ENCODE measurements around the gene PTPN6.

DNA sequence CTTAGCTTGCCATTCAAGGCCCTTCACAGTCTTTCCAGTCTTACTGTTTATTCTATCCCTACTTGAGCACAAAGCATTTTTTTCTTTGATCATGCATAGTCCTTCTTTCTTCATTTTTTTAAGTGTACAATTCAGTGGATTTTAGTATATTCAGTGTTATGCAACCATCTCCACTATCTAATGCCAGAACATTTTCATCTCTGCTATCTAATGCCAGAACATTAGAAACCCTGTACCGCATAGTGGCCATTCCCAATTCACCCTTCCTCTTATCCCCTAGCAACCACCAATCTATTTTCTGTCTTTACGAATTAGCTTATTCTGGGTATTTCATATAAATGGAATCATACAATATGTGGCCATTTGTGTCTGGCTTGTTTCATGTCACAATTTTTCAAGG lies 53.7 kb downstream of the PTPN6 start:
- no peak for TF ChIP-seq FOXA1 (IDR thresholded peaks at IDR 0.05)
- no peak for TF ChIP-seq FOXM1 (IDR thresholded peaks at IDR 0.05; ENCODE audit: borderline replicate concordance)
- TF ChIP-seq TARDBP (IDR thresholded peaks at IDR 0.05): no peak
- TF ChIP-seq SP1 (IDR thresholded peaks at IDR 0.05): no peak
- TF ChIP-seq SUZ12 (IDR thresholded peaks at IDR 0.05): no peak
- TF ChIP-seq, protein P1, sequence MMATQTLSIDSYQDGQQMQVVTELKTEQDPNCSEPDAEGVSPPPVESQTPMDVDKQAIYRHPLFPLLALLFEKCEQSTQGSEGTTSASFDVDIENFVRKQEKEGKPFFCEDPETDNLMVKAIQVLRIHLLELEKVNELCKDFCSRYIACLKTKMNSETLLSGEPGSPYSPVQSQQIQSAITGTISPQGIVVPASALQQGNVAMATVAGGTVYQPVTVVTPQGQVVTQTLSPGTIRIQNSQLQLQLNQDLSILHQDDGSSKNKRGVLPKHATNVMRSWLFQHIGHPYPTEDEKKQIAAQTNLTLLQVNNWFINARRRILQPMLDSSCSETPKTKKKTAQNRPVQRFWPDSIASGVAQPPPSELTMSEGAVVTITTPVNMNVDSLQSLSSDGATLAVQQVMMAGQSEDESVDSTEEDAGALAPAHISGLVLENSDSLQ (IDR thresholded peaks at IDR 0.05): no peak
- TF ChIP-seq ELF4 (IDR thresholded peaks at IDR 0.05): no peak
- no peak for TF ChIP-seq HDGF (IDR thresholded peaks at IDR 0.05; ENCODE audit: borderline replicate concordance)
- TF ChIP-seq BHLHE40 (IDR thresholded peaks at IDR 0.05; ENCODE audit: borderline replicate concordance): no peak

Data from HEK293T (cell line).